Measurements from ENCODE around the gene RCC2.

The RCC2 gene

GRCh38 chr1:17422461-17422860 is 17.0 kb downstream of the RCC2 start:
- TF ChIP-seq ZNF70 (CRISPR knock-in tag; IDR thresholded peaks at IDR 0.05) (no peak), TCF4 (CRISPR knock-in tag; IDR thresholded peaks at IDR 0.05; ENCODE audit: borderline replicate concordance) (no peak), BACH2 (CRISPR knock-in tag; IDR thresholded peaks at IDR 0.05; ENCODE audit: borderline replicate concordance) (no peak)

GRCh38 chr1:17420391-17420918 is 19.0 kb downstream of the RCC2 start:
- no peak for ATAC-seq
- no peak for TF ChIP-seq ESRRG (CRISPR knock-in tag; IDR thresholded peaks at IDR 0.05)
- no peak for TF ChIP-seq ZNF565 (CRISPR knock-in tag; conservative IDR thresholded peaks at IDR 0.05; ENCODE audit: low read depth)
- no peak for TF ChIP-seq ZNF70 (CRISPR knock-in tag; IDR thresholded peaks at IDR 0.05)
- no peak for TF ChIP-seq POU6F1 (CRISPR knock-in tag; IDR thresholded peaks at IDR 0.05; ENCODE audit: borderline replicate concordance, low read depth)
- TF ChIP-seq PATZ1 (CRISPR knock-in tag; IDR thresholded peaks at IDR 0.05; ENCODE audit: borderline replicate concordance): no peak
- TF ChIP-seq CSRNP3 (CRISPR knock-in tag; IDR thresholded peaks at IDR 0.05): no peak
- TF ChIP-seq TOX (CRISPR knock-in tag; IDR thresholded peaks at IDR 0.05; ENCODE audit: borderline replicate concordance): no peak
- TF ChIP-seq ARNTL (CRISPR knock-in tag; IDR thresholded peaks at IDR 0.05; ENCODE audit: borderline replicate concordance, low read depth): no peak
- TF ChIP-seq TCF4 (CRISPR knock-in tag; IDR thresholded peaks at IDR 0.05; ENCODE audit: borderline replicate concordance): no peak
- no peak for TF ChIP-seq SNAI2 (CRISPR knock-in tag; IDR thresholded peaks at IDR 0.05)

More at GRCh38 chr1:17422461-17422860, 17.0 kb downstream of the RCC2 start:
- no peak for ATAC-seq

GRCh38 chr1:17419626-17420328 is 19.7 kb downstream of the RCC2 start:
- peak; percentile 87 for ATAC-seq
- no peak for TF ChIP-seq ZFP3 (CRISPR knock-in tag; IDR thresholded peaks at IDR 0.05)
- TF ChIP-seq ZFP30 (CRISPR knock-in tag; IDR thresholded peaks at IDR 0.05): no peak
- no peak for TF ChIP-seq PATZ1 (CRISPR knock-in tag; IDR thresholded peaks at IDR 0.05; ENCODE audit: borderline replicate concordance)
- no peak for TF ChIP-seq CSDC2 (CRISPR knock-in tag; IDR thresholded peaks at IDR 0.05)
- TF ChIP-seq PPARA (CRISPR knock-in tag; IDR thresholded peaks at IDR 0.05; ENCODE audit: borderline replicate concordance): no peak
- TF ChIP-seq CSRNP3 (CRISPR knock-in tag; IDR thresholded peaks at IDR 0.05): no peak
- TF ChIP-seq SNAI2 (CRISPR knock-in tag; IDR thresholded peaks at IDR 0.05): no peak
- no peak for TF ChIP-seq GLIS3 (CRISPR knock-in tag; IDR thresholded peaks at IDR 0.05)
- no peak for TF ChIP-seq TOX (CRISPR knock-in tag; IDR thresholded peaks at IDR 0.05; ENCODE audit: borderline replicate concordance)
- no peak for TF ChIP-seq ZC3H10 (CRISPR knock-in tag; IDR thresholded peaks at IDR 0.05)
- no peak for TF ChIP-seq ARNTL (CRISPR knock-in tag; IDR thresholded peaks at IDR 0.05; ENCODE audit: borderline replicate concordance, low read depth)
- TF ChIP-seq ZNF8 (CRISPR knock-in tag; IDR thresholded peaks at IDR 0.05): no peak
- no peak for TF ChIP-seq OSR1 (CRISPR knock-in tag; IDR thresholded peaks at IDR 0.05)
- TF ChIP-seq ZNF70 (CRISPR knock-in tag; IDR thresholded peaks at IDR 0.05): no peak
- no peak for TF ChIP-seq BACH2 (CRISPR knock-in tag; IDR thresholded peaks at IDR 0.05; ENCODE audit: borderline replicate concordance)
